Measurements from ENCODE around the gene EHD1. TPM values are rescaled to one million over a fixed set of nuclear protein-coding genes. Genes with fewer than 3 reads are reported as not detected.

EHD1 gene
- total and polyA plus RNA-seq, 2 experiments from 2014 or later: 70.0 to 119 TPM

DNA sequence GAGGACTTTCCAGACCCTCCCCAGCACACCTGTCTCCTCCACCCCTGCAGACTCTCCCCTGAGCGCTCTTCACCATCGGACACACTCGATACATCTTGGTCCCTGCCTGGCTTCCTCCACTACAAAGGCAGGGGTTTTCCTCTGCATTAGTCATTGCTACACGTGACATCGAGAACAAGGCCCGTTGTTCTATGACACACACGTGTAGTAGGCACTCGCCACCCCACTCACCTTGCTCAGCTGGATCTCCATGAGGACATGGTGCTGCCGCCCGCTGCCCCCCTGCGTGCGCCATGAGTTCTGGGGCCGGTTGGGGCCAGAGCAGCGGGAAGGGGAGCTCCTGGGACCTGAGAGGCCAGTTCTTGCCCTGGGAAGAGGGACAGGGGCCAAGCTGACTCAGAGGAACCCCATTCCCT is 21.9 kb upstream of the EHD1 start:
- Histone ChIP-seq H3K4me1 (ENCODE audit: low read depth) (no peaks in the 10 kb centered on the region), H3K4me3 (no peak overlapping the region), H3K27ac (no peak overlapping the region), H3K9me3 (ENCODE audit: low read depth) (no peaks in the 10 kb centered on the region), H3K36me3 (peaks cover 33% of the 10 kb centered on the region), H3K27me3 (no peaks in the 10 kb centered on the region)
- TF ChIP-seq CTCF (IDR thresholded peaks at IDR 0.05; ENCODE audit: low read depth, low read length): no peak
- no peak for DNase-seq (ENCODE audit: low read depth in 1 of 2, low spot score in 1 of 2)

- Histone ChIP-seq H3K4me3 (no peak overlapping the region), H3K27me3 (no peaks in the 10 kb centered on the region), H3K4me1 (ENCODE audit: low read depth) (no peaks in the 10 kb centered on the region), H3K36me3 (peaks cover 23% of the 10 kb centered on the region), H3K9me3 (ENCODE audit: low read depth) (no peaks in the 10 kb centered on the region), H3K27ac (no peak overlapping the region)
- no peak for TF ChIP-seq CTCF (IDR thresholded peaks at IDR 0.05; ENCODE audit: low read depth, low read length)
- DNase-seq (ENCODE audit: low read depth in 1 of 2, low spot score in 1 of 2): no peak
These were observed 20.1 kb upstream of the EHD1 start for GRCh38 chr11:64898541-64898940.

- Histone ChIP-seq H3K9me3 (ENCODE audit: low read depth) (no peaks in the 10 kb centered on the region), H3K27me3 (no peaks in the 10 kb centered on the region), H3K4me1 (ENCODE audit: low read depth) (no peaks in the 10 kb centered on the region), H3K27ac (no peak overlapping the region), H3K36me3 (peaks cover 22% of the 10 kb centered on the region), H3K4me3 (no peak overlapping the region)
- TF ChIP-seq CTCF (IDR thresholded peaks at IDR 0.05; ENCODE audit: low read depth, low read length): no peak
- no peak for DNase-seq (ENCODE audit: low read depth in 1 of 2, low spot score in 1 of 2)
These were observed 19.6 kb upstream of the EHD1 start for GRCh38 chr11:64898076-64898445.

GRCh38 chr11:64897381-64898075 is 19.1 kb upstream of the EHD1 start:
- TF ChIP-seq CTCF (IDR thresholded peaks at IDR 0.05; ENCODE audit: low read depth, low read length): no peak
- Histone ChIP-seq H3K4me1 (ENCODE audit: low read depth) (no peaks in the 10 kb centered on the region), H3K27ac (no peak overlapping the region), H3K36me3 (peaks cover 21% of the 10 kb centered on the region), H3K27me3 (no peaks in the 10 kb centered on the region), H3K9me3 (ENCODE audit: low read depth) (no peaks in the 10 kb centered on the region), H3K4me3 (no peak overlapping the region)
- DNase-seq (ENCODE audit: low read depth in 1 of 2, low spot score in 1 of 2): no peak

- H3K4me1 ChIP-seq (ENCODE audit: low read depth): no peaks in the 10 kb centered on the region
- no peak for DNase-seq (ENCODE audit: low read depth in 1 of 2, low spot score in 1 of 2)
- H3K36me3 ChIP-seq: peaks cover 12% of the 10 kb centered on the region
- H3K27ac ChIP-seq: no peak overlapping the region
- no peak for TF ChIP-seq CTCF (IDR thresholded peaks at IDR 0.05; ENCODE audit: low read depth, low read length)
- no peak overlapping the region for H3K4me3 ChIP-seq
- H3K27me3 ChIP-seq: no peaks in the 10 kb centered on the region
- no peaks in the 10 kb centered on the region for H3K9me3 ChIP-seq (ENCODE audit: low read depth)
These were observed 18.1 kb upstream of the EHD1 start for GRCh38 chr11:64896448-64897022.
